GM23338 (cell line): ENCODE data around the gene FNDC1. TPM values are rescaled to one million over a fixed set of nuclear protein-coding genes. Genes with fewer than 3 reads are reported as not detected.

ENCODE experiments used
- ATAC-seq: fragments of 200-7000 bp; cut with Tn5 transposase; 3 replicates; pipeline ENCODE4 v1.9.1; 2020
- DNase-seq: peaks from one replicate; pipeline ENCODE4 v3.0.0-alpha.2; 2015; ENCODE audit warnings: low spot score
- H2AFZ ChIP-seq: fragments of 200-600 bp; sonication (generic); 2 replicates; pipeline ENCODE4 v1.8.0; 2016; ENCODE audit warnings: antibody characterized with exemption, mild to moderate bottlenecking, moderate library complexity
- H3F3A ChIP-seq: fragments of 200-600 bp; sonication (generic); replicated peaks from 2 replicates; pipeline ENCODE4 v1.8.0; 2017; ENCODE audit warnings: antibody characterized with exemption, mixed run types, low read depth
- H3K27ac ChIP-seq: fragments of 200-600 bp; sonication (generic); 2 replicates; pipeline ENCODE4 v1.6.1; 2016; ENCODE audit warnings: low read depth
- H3K27me3 ChIP-seq: fragments of 200-600 bp; sonication (generic); 2 replicates; pipeline ENCODE4 v1.8.0; 2016; ENCODE audit warnings: mild to moderate bottlenecking, mixed run types, moderate library complexity; ENCODE audit not compliant: insufficient read depth
- H3K36me3 ChIP-seq: fragments of 200-600 bp; sonication (generic); 2 replicates; pipeline ENCODE4 v1.8.0; 2016; ENCODE audit warnings: mild to moderate bottlenecking; ENCODE audit not compliant: insufficient read depth
- H3K4me1 ChIP-seq: fragments of 200-600 bp; sonication (generic); 2 replicates; pipeline ENCODE4 v1.8.0; 2016; ENCODE audit warnings: mild to moderate bottlenecking, moderate library complexity; ENCODE audit not compliant: insufficient read depth
- H3K4me2 ChIP-seq: fragments of 200-600 bp; sonication (generic); 2 replicates; pipeline ENCODE4 v1.7.1; 2017; ENCODE audit warnings: mixed run types
- H3K4me3 ChIP-seq: fragments of 200-600 bp; sonication (generic); 2 replicates; pipeline ENCODE4 v1.6.1; 2016; ENCODE audit warnings: mixed run types
- H3K79me2 ChIP-seq: fragments of 200-600 bp; sonication (generic); replicated peaks from 2 replicates; pipeline ENCODE4 v1.8.0; 2017; ENCODE audit warnings: mild to moderate bottlenecking; ENCODE audit not compliant: insufficient read depth
- H3K9me2 ChIP-seq: fragments of 200-600 bp; sonication (generic); 2 replicates; pipeline ENCODE4 v1.8.0; 2017; ENCODE audit not compliant: insufficient read depth
- H4K20me1 ChIP-seq: fragments of 200-600 bp; sonication (generic); replicated peaks from 2 replicates; pipeline ENCODE4 v1.8.0; 2017; ENCODE audit warnings: mild to moderate bottlenecking; ENCODE audit not compliant: insufficient read depth
- H3K27ac Mint-ChIP-seq: 2 replicates; pipeline ENCODE4 v1.8.0; 2020; ENCODE audit warnings: inconsistent platforms, mild to moderate bottlenecking, moderate library complexity, mixed read lengths
- H3K27me3 Mint-ChIP-seq: 3 replicates; pipeline ENCODE4 v1.8.0; 2022; ENCODE audit warnings: low read depth, mild to moderate bottlenecking, moderate library complexity, mixed read lengths, inconsistent platforms; ENCODE audit not compliant: insufficient read depth, poor library complexity
- H3K36me3 Mint-ChIP-seq: 3 replicates; pipeline ENCODE4 v1.8.0; 2021; ENCODE audit warnings: low read depth, mild to moderate bottlenecking, inconsistent platforms, moderate library complexity, mixed read lengths
- H3K4me1 Mint-ChIP-seq: 3 replicates; pipeline ENCODE4 v1.8.0; 2020; ENCODE audit warnings: mild to moderate bottlenecking, inconsistent platforms, mixed read lengths
- H3K4me3 Mint-ChIP-seq: 3 replicates; pipeline ENCODE4 v1.8.0; 2021; ENCODE audit warnings: moderate library complexity, mild to moderate bottlenecking, inconsistent platforms, mixed read lengths
- H3K9me3 Mint-ChIP-seq: 3 replicates; pipeline ENCODE4 v1.8.0; 2020; ENCODE audit warnings: moderate library complexity, mild to moderate bottlenecking, inconsistent platforms, mixed read lengths
- EZH2 ChIP-seq: fragments of 200-600 bp; sonication (generic); IDR thresholded peaks from one replicate; pipeline ENCODE4 v1.8.0; 2017; ENCODE audit warnings: antibody characterized with exemption, mild to moderate bottlenecking, low read depth; ENCODE audit not compliant: unreplicated experiment
- NANOG ChIP-seq: IDR thresholded peaks from 2 replicates; pipeline ENCODE4 v1.6.1; 2016; ENCODE audit warnings: antibody characterized with exemption, borderline replicate concordance
- STAT1 ChIP-seq: IDR thresholded peaks from one replicate; pipeline ENCODE4 v1.6.1; 2016; ENCODE audit warnings: antibody characterized with exemption; ENCODE audit not compliant: unreplicated experiment
- ZNF114 ChIP-seq: fragments of 250-450 bp; sonication (Bioruptor Pico); IDR thresholded peaks from 2 replicates; pipeline ENCODE4 v1.5.0; 2020; ENCODE audit warnings: mild to moderate bottlenecking, moderate library complexity
- polyA plus RNA-seq: library from polyadenylated mRNA; unstranded; fragments of >200 nt; fragmentation: Nextera tagmentation; extraction: Ambion mirVana; gene quantifications from 2 replicates; pipeline ENCODE4 v1.2.1, GENCODE V29; 2016
- total RNA-seq: library from RNA; depleted of rRNA; stranded (reverse); fragments of >200 nt; shearing (Covaris generic); gene quantifications from 2 replicates; pipeline ENCODE4 v1.2.3, GENCODE V29; 2014
- TF ChIP-seq, protein P1 (sequence below): IDR thresholded peaks from one replicate; pipeline ENCODE4 v1.6.1; 2018; ENCODE audit warnings: antibody characterized with exemption; ENCODE audit not compliant: unreplicated experiment
- TF ChIP-seq, protein P2 (sequence below), 2 experiments: fragments of 200-600 bp in 1 of 2; sonication (generic) in 1 of 2; conservative IDR thresholded peaks; 2 replicates each; pipeline versions ENCODE4 v1.5.1 to v1.6.1; 2016 to 2017; ENCODE audit warnings: antibody characterized with exemption in 2 of 2, low read depth in 2 of 2, mild to moderate bottlenecking in 2 of 2, moderate library complexity in 1 of 2

The FNDC1 gene
- total and polyA plus RNA-seq, 2 experiments from 2014 or later: 0.38 to 0.57 TPM

DNA sequence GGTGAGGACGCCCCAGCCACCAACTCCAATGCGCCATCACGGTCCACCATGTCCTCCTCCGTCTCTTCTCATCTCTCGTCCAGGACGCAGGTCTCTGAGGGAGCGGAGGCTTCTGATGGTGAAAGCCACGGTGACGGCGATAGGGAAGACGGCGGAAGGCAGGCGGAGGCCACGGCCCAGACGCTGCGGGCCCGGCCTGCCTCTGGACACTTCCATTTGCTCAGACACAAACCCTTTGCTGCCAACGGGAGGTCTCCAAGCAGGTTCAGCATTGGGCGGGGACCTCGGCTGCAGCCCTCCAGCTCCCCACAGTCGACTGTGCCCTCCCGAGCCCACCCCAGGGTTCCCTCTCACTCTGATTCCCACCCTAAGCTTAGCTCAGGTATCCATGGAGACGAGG, 63.6 kb downstream of the FNDC1 start (continued):
- TF ChIP-seq, protein P1, sequence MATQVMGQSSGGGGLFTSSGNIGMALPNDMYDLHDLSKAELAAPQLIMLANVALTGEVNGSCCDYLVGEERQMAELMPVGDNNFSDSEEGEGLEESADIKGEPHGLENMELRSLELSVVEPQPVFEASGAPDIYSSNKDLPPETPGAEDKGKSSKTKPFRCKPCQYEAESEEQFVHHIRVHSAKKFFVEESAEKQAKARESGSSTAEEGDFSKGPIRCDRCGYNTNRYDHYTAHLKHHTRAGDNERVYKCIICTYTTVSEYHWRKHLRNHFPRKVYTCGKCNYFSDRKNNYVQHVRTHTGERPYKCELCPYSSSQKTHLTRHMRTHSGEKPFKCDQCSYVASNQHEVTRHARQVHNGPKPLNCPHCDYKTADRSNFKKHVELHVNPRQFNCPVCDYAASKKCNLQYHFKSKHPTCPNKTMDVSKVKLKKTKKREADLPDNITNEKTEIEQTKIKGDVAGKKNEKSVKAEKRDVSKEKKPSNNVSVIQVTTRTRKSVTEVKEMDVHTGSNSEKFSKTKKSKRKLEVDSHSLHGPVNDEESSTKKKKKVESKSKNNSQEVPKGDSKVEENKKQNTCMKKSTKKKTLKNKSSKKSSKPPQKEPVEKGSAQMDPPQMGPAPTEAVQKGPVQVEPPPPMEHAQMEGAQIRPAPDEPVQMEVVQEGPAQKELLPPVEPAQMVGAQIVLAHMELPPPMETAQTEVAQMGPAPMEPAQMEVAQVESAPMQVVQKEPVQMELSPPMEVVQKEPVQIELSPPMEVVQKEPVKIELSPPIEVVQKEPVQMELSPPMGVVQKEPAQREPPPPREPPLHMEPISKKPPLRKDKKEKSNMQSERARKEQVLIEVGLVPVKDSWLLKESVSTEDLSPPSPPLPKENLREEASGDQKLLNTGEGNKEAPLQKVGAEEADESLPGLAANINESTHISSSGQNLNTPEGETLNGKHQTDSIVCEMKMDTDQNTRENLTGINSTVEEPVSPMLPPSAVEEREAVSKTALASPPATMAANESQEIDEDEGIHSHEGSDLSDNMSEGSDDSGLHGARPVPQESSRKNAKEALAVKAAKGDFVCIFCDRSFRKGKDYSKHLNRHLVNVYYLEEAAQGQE: no peak
- TF ChIP-seq STAT1: no peak

DNA sequence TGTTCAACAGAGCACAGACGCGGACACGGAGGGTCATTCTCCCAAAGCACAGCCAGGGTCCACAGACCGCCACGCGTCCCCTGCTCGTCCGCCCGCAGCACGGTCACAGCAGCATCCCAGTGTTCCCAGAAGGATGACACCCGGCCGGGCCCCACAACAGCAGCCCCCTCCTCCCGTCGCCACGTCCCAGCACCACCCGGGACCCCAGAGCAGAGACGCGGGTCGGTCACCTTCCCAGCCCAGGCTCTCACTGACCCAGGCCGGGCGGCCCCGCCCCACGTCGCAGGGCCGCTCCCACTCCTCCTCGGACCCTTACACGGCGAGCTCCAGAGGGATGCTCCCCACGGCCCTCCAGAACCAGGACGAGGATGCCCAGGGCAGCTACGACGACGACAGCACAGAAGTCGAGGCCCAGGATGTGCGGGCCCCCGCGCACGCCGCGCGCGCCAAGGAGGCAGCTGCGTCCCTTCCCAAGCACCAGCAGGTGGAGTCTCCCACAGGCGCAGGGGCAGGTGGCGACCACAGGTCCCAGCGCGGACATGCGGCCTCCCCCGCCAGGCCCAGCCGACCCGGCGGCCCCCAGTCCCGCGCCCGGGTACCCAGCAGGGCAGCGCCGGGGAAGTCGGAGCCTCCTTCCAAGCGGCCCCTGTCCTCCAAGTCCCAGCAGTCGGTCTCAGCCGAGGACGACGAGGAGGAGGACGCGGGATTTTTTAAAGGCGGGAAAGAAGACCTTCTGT, 64.3 kb downstream of the FNDC1 start:
- peak overlapping the region; percentile 65 for H3K4me3 Mint-ChIP-seq
- Histone ChIP-seq H3K27ac (no peak overlapping the region), H3F3A (0 out of 2 replicates have a peak, but pooled peaks cover 3% of the 10 kb centered on the region), H3K4me3 (peak overlapping the region; percentile 66), H3K36me3 (no peaks in the 10 kb centered on the region), H3K4me1 (no peaks in the 10 kb centered on the region), H4K20me1 (no peaks in the 10 kb centered on the region; the same call in 1 of the 2 replicates), H3K4me2 (peak overlapping the region; percentile 87), H3K9me2 (no peaks in the 10 kb centered on the region), H2AFZ (peak overlapping the region; percentile 97), H3K27me3 (peaks cover 48% of the 10 kb centered on the region), H3K79me2 (no peaks in the 10 kb centered on the region)
- H3K9me3 Mint-ChIP-seq: no peaks in the 10 kb centered on the region
- peaks cover 33% of the 10 kb centered on the region for H3K27me3 Mint-ChIP-seq
- no peaks in the 10 kb centered on the region for H3K36me3 Mint-ChIP-seq
- TF ChIP-seq NANOG: no peak
- TF ChIP-seq, protein P2, sequence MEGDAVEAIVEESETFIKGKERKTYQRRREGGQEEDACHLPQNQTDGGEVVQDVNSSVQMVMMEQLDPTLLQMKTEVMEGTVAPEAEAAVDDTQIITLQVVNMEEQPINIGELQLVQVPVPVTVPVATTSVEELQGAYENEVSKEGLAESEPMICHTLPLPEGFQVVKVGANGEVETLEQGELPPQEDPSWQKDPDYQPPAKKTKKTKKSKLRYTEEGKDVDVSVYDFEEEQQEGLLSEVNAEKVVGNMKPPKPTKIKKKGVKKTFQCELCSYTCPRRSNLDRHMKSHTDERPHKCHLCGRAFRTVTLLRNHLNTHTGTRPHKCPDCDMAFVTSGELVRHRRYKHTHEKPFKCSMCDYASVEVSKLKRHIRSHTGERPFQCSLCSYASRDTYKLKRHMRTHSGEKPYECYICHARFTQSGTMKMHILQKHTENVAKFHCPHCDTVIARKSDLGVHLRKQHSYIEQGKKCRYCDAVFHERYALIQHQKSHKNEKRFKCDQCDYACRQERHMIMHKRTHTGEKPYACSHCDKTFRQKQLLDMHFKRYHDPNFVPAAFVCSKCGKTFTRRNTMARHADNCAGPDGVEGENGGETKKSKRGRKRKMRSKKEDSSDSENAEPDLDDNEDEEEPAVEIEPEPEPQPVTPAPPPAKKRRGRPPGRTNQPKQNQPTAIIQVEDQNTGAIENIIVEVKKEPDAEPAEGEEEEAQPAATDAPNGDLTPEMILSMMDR (conservative IDR thresholded peaks at IDR 0.05; ENCODE audit: low read depth in 2 of 2): peak; percentile 41 to 55
- H3K27ac Mint-ChIP-seq: no peak overlapping the region
- DNase-seq (peak; percentile 76), ATAC-seq (peak; percentile 92)
- no peaks in the 10 kb centered on the region; the same call in 2 of the 3 replicates for H3K4me1 Mint-ChIP-seq

DNA sequence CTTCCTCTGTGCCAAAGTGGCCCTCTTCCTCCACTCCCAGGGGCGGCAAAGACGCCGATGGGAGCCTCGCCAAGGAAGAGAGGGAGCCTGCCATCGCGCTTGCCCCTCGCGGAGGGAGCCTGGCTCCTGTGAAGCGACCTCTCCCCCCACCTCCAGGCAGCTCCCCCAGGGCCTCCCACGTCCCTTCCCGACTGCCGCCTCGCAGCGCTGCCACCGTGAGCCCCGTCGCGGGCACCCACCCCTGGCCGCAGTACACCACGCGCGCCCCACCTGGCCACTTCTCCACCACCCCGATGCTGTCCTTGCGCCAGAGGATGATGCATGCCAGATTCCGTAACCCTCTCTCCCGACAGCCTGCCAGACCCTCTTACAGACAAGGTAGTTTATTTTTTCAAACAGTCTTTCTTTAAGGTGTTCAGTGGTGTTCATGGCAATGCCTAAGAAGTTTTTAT, 64.9 kb downstream of the FNDC1 start:
- no peaks in the 10 kb centered on the region; the same call in 2 of the 3 replicates for H3K4me1 Mint-ChIP-seq
- peaks cover 48% of the 10 kb centered on the region for H3K27me3 ChIP-seq
- peak overlapping the region; percentile 87 for H3K4me2 ChIP-seq
- H3K27ac ChIP-seq: no peak overlapping the region
- H3K36me3 Mint-ChIP-seq: no peaks in the 10 kb centered on the region
- no peaks in the 10 kb centered on the region for H3K9me2 ChIP-seq
- peak; percentile 23 for DNase-seq
- no peaks in the 10 kb centered on the region for H3K4me1 ChIP-seq
- no peaks in the 10 kb centered on the region; the same call in 1 of the 2 replicates for H4K20me1 ChIP-seq
- H3K36me3 ChIP-seq: no peaks in the 10 kb centered on the region
- H3K79me2 ChIP-seq: no peaks in the 10 kb centered on the region
- peak; percentile 58 for ATAC-seq
- no peaks in the 10 kb centered on the region for H3K9me3 Mint-ChIP-seq
- 0 out of 2 replicates have a peak, but pooled peaks cover 3% of the 10 kb centered on the region for H3F3A ChIP-seq
- H3K4me3 Mint-ChIP-seq: peak overlapping the region; percentile 65
- TF ChIP-seq EZH2 (peak; percentile 59), ZNF114 (CRISPR knock-in tag) (no peak)
- H3K27ac Mint-ChIP-seq: no peak overlapping the region
- peaks cover 33% of the 10 kb centered on the region for H3K27me3 Mint-ChIP-seq
- peak overlapping the region; percentile 66 for H3K4me3 ChIP-seq
- H2AFZ ChIP-seq: peak overlapping the region; percentile 97
